GM06990 (cell line): ENCODE measurements around the gene TTLL8.

Source experiments
- DNase-seq: peaks from one replicate; pipeline ENCODE4 v3.0.0-alpha.2; 2011; ENCODE audit not compliant: insufficient read length; ENCODE audit errors: extremely low read depth
- H3K27me3 ChIP-seq: replicated peaks from 2 replicates; pipeline ENCODE4 v1.6.0; 2011; ENCODE audit warnings: low read length; ENCODE audit not compliant: control insufficient read depth, insufficient read depth
- H3K36me3 ChIP-seq: 2 replicates; pipeline ENCODE4 v1.5.1; 2011; ENCODE audit warnings: low read length; ENCODE audit not compliant: control insufficient read depth, insufficient read depth
- H3K4me3 ChIP-seq: replicated peaks from 2 replicates; pipeline ENCODE4 v1.5.1; 2011; ENCODE audit warnings: low read depth, mild to moderate bottlenecking, control low read depth, low read length
- CTCF ChIP-seq: IDR thresholded peaks from 2 replicates; pipeline ENCODE4 v1.5.1; 2011; ENCODE audit warnings: low read length, control low read depth, mild to moderate bottlenecking, inconsistent platforms; ENCODE audit not compliant: insufficient read depth, poor library complexity, severe bottlenecking

Gene TTLL8

DNA sequence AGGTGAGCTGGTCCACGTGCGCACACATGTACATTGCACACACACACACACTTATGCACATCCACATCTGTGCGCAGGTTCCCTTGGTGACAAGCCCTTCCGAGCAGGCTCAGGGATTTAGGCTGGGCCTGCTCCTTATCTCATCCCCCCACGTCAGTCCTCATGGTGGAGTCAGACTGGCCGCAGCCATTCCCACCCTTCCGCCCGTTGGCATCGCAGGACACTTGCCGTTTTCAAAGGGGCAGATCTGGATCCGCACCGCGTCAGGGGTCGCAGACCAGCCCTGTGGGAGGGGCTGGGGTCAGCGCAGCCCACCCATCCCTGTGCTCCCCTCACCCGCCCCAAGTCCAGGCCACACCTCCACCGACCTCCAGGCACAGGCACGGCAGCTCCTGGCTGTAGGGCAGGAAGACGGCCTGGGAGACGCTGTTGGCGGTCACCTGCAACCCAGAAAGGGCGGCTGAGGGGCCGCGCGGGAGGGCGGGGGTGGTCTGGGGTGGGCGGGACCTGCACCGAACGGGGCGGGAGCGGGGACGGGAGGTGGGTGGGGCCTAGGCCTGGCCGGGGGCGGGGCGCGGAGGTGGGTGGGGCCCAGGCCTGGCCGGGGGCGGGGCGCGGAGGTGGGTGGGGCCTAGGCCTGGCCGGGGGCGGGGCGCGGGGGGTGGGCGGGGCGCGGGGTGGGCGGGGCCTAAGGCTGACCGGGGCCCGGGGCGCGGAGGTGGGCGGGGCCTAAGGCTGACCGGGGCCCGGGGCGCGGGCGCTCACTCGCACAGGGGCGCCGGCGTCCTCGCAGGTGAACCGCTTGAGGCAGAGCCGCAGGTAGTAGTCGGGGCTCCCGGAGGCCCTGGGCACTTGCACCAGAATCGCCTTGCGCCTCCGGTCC is 58.8 kb downstream of the TTLL8 start:
- H3K36me3 ChIP-seq = no peaks in the 10 kb centered on the region
- H3K4me3 ChIP-seq = no peak overlapping the region
- TF ChIP-seq CTCF = no peak
- no peaks in the 10 kb centered on the region for H3K27me3 ChIP-seq
- no peak for DNase-seq

- Histone ChIP-seq H3K36me3 (no peaks in the 10 kb centered on the region), H3K27me3 (no peaks in the 10 kb centered on the region), H3K4me3 (no peak overlapping the region)
- no peak for DNase-seq
- TF ChIP-seq CTCF = no peak
Measured at GRCh38 chr22:49998718-49999062, 59.4 kb downstream of the TTLL8 start.

DNA sequence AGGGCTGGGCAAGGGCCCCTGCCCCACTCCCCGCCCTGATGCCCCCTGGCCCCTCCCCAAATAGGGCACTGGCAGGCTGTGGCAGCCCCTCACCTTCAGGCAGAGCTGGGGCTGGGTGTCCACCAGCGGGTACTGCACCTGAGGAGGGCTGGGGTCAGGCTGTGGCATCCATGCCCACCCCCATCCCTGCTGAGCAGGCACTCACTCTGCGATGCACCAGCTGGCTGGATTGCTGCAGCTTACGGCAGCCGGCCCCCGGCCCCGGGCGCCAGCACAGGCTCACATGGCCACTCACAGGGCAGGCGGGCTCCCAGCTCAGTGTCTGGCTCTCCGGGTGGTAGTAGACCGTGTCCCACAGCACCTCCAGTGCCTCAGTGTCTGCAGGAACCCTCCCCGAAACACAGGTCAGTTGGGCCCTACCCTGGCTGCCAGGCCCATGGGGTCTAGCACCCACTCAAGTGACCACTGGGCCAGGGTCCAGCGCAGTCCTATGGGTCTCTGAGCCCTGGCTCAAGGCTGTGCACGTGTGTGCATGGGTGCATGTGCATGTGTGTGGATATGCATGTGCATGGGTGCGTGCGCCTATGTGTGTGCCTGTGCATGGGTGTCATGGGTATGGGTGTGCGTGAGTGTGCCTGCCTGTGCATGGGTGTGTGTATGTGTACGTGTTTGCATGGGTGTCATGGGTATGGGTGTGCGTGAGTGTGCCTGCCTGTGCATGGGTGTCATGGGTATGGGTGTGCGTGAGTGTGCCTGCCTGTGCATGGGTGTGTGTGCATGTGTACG is 60.0 kb downstream of the TTLL8 start:
- H3K27me3 ChIP-seq = no peaks in the 10 kb centered on the region
- TF ChIP-seq CTCF = no peak
- no peaks in the 10 kb centered on the region for H3K36me3 ChIP-seq
- H3K4me3 ChIP-seq = no peak overlapping the region
- DNase-seq = no peak

GRCh38 chr22:49997251-49997599 is 60.9 kb downstream of the TTLL8 start:
- Histone ChIP-seq H3K4me3 (no peak overlapping the region), H3K36me3 (no peaks in the 10 kb centered on the region), H3K27me3 (no peaks in the 10 kb centered on the region)
- no peak for DNase-seq
- TF ChIP-seq CTCF = no peak

DNA sequence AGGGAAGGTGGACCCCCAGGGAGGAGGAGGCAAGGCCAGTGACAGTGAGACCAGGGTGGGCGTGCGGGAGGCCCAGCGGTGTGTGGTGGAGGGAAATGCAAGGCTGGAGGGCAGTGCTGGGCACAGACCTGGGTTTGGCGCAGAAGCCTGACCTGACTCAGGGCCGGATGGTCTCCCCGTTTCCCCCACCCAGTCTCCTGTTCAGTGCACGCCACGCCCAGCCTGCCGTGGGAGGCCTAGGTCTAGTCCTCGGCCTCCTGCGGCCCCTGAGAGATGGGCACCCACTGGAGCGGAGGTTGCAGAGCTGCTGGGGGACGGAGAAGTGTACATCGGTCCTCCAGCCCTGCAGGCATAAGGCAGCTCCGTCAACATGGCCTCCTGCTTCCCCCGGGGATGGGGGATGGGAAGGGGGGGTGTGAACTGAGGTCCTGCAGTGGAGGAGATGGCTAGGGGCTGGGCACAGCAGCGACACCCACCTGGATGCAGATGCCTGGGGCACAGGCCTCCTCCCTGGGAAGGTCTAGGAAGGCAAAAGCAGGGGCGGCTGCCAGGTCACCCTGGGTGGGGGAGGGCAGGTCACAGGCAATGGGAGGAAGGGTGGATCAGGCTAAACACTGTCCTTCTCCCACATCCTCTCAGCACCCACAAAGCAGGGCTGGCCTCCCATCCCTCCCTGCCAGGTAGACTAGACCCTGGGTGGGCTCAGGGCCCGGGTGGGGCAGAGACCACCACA is 61.4 kb downstream of the TTLL8 start:
- no peaks in the 10 kb centered on the region for H3K36me3 ChIP-seq
- no peaks in the 10 kb centered on the region for H3K27me3 ChIP-seq
- no peak for DNase-seq
- no peak for TF ChIP-seq CTCF
- H3K4me3 ChIP-seq = no peak overlapping the region
